Measurements from ENCODE around the gene RAB35.
"Not testable (repeated sequence)": the region's sequence is repeated elsewhere in the genome, so short reads cannot be mapped to it uniquely, and the experiment has no call there.

RAB35 gene

GRCh38 chr12:120049426-120049825 lies 67.1 kb downstream of the RAB35 start:
- no peak for DNase-seq (ENCODE audit: insufficient read length, low spot score)
- TF ChIP-seq CTCF (IDR thresholded peaks at IDR 0.05; ENCODE audit: insufficient read depth, missing control alignments) = no peak
- FAIRE-seq = peak; percentile 29

- DNase-seq (ENCODE audit: insufficient read length, low spot score) = no peak
- TF ChIP-seq CTCF (IDR thresholded peaks at IDR 0.05; ENCODE audit: insufficient read depth, missing control alignments) = no peak
- FAIRE-seq = no peak
Observed at GRCh38 chr12:120048263-120048662, 68.3 kb downstream of the RAB35 start.

GRCh38 chr12:120047072-120047471 lies 69.5 kb downstream of the RAB35 start:
- DNase-seq (ENCODE audit: insufficient read length, low spot score) (no peak), FAIRE-seq (no peak)
- TF ChIP-seq CTCF (IDR thresholded peaks at IDR 0.05; ENCODE audit: insufficient read depth, missing control alignments) = no peak

- FAIRE-seq; DNase-seq (ENCODE audit: insufficient read length, low spot score): not testable (repeated sequence)
Observed at GRCh38 chr12:120045367-120045766, 71.2 kb downstream of the RAB35 start.
